Type B pancreatic cell (in vitro differentiated cells): ENCODE results near the gene GCA. TPM values are rescaled to one million over a fixed set of nuclear protein-coding genes. Genes with fewer than 3 reads are reported as not detected.
A peak's percentile ranks its signal among the peaks of the same experiment; 100 is the strongest.

Experiments
- DNase-seq: peaks from one replicate; pipeline ENCODE4 v3.0.0; 2021; ENCODE audit warnings: mixed read lengths; ENCODE audit not compliant: unreplicated experiment; ENCODE audit errors: extremely low spot score
- H3K27ac Mint-ChIP-seq: 2 replicates; pipeline ENCODE4 v1.8.0; 2021; ENCODE audit warnings: mild to moderate bottlenecking, mixed read lengths
- H3K27me3 Mint-ChIP-seq: 2 replicates; pipeline ENCODE4 v1.8.0; 2021; ENCODE audit warnings: mixed read lengths
- H3K36me3 Mint-ChIP-seq: 2 replicates; pipeline ENCODE4 v1.8.0; 2021; ENCODE audit warnings: mixed read lengths
- H3K4me1 Mint-ChIP-seq: one replicate; pipeline ENCODE4 v1.8.0; 2021; ENCODE audit warnings: mixed read lengths; ENCODE audit not compliant: unreplicated experiment
- H3K4me3 Mint-ChIP-seq: 2 replicates; pipeline ENCODE4 v1.8.0; 2021; ENCODE audit warnings: mild to moderate bottlenecking, mixed read lengths
- H3K9me3 Mint-ChIP-seq: 2 replicates; pipeline ENCODE4 v1.8.0; 2021; ENCODE audit warnings: mixed read lengths
- total RNA-seq: library from RNA; stranded (reverse); gene quantifications from 2 replicates; pipeline ENCODE4 v1.2.1, GENCODE V29; 2021; ENCODE audit warnings: low replicate concordance
- TF ChIP-seq, protein P1 (sequence below): fragments of 200-600 bp; sonication (generic); conservative IDR thresholded peaks from 2 replicates; pipeline ENCODE4 v1.5.0; 2021; ENCODE audit warnings: antibody characterized with exemption, mild to moderate bottlenecking

The GCA gene
- total RNA-seq, 1 donor from 2014 or later: 21.1 TPM

GRCh38 chr2:162320864-162321517, 22.9 kb upstream of the GCA start:
- DNase-seq: no peak
- TF ChIP-seq, protein P1, sequence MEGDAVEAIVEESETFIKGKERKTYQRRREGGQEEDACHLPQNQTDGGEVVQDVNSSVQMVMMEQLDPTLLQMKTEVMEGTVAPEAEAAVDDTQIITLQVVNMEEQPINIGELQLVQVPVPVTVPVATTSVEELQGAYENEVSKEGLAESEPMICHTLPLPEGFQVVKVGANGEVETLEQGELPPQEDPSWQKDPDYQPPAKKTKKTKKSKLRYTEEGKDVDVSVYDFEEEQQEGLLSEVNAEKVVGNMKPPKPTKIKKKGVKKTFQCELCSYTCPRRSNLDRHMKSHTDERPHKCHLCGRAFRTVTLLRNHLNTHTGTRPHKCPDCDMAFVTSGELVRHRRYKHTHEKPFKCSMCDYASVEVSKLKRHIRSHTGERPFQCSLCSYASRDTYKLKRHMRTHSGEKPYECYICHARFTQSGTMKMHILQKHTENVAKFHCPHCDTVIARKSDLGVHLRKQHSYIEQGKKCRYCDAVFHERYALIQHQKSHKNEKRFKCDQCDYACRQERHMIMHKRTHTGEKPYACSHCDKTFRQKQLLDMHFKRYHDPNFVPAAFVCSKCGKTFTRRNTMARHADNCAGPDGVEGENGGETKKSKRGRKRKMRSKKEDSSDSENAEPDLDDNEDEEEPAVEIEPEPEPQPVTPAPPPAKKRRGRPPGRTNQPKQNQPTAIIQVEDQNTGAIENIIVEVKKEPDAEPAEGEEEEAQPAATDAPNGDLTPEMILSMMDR: no peak
- peaks cover 6% of the 10 kb centered on the region for H3K27me3 Mint-ChIP-seq
- peaks cover 4% of the 10 kb centered on the region for H3K9me3 Mint-ChIP-seq
- H3K27ac Mint-ChIP-seq: peak overlapping the region; percentile 28
- no peaks in the 10 kb centered on the region for H3K36me3 Mint-ChIP-seq
- peaks cover 6% of the 10 kb centered on the region for H3K4me1 Mint-ChIP-seq
- no peak overlapping the region for H3K4me3 Mint-ChIP-seq

GRCh38 chr2:162324953-162325352, 19.0 kb upstream of the GCA start:
- H3K36me3 Mint-ChIP-seq: no peaks in the 10 kb centered on the region
- H3K9me3 Mint-ChIP-seq: no peaks in the 10 kb centered on the region
- no peak overlapping the region for H3K4me3 Mint-ChIP-seq
- TF ChIP-seq, protein P1: no peak
- DNase-seq: no peak
- no peak overlapping the region for H3K27ac Mint-ChIP-seq
- no peaks in the 10 kb centered on the region for H3K4me1 Mint-ChIP-seq
- H3K27me3 Mint-ChIP-seq: no peaks in the 10 kb centered on the region

- Mint-ChIP-seq H3K9me3 (no peaks in the 10 kb centered on the region), H3K4me1 (no peaks in the 10 kb centered on the region), H3K4me3 (no peak overlapping the region), H3K36me3 (no peaks in the 10 kb centered on the region), H3K27ac (no peak overlapping the region), H3K27me3 (no peaks in the 10 kb centered on the region)
- DNase-seq: no peak
- TF ChIP-seq, protein P1: peak; percentile 72
Observed at GRCh38 chr2:162327134-162327769, 16.7 kb upstream of the GCA start.

- no peak for DNase-seq
- Mint-ChIP-seq H3K9me3 (no peaks in the 10 kb centered on the region), H3K27me3 (no peaks in the 10 kb centered on the region), H3K27ac (no peak overlapping the region), H3K36me3 (no peaks in the 10 kb centered on the region), H3K4me1 (no peaks in the 10 kb centered on the region), H3K4me3 (no peak overlapping the region)
- TF ChIP-seq, protein P1: no peak
Observed at GRCh38 chr2:162327806-162328205, 16.1 kb upstream of the GCA start.

DNA sequence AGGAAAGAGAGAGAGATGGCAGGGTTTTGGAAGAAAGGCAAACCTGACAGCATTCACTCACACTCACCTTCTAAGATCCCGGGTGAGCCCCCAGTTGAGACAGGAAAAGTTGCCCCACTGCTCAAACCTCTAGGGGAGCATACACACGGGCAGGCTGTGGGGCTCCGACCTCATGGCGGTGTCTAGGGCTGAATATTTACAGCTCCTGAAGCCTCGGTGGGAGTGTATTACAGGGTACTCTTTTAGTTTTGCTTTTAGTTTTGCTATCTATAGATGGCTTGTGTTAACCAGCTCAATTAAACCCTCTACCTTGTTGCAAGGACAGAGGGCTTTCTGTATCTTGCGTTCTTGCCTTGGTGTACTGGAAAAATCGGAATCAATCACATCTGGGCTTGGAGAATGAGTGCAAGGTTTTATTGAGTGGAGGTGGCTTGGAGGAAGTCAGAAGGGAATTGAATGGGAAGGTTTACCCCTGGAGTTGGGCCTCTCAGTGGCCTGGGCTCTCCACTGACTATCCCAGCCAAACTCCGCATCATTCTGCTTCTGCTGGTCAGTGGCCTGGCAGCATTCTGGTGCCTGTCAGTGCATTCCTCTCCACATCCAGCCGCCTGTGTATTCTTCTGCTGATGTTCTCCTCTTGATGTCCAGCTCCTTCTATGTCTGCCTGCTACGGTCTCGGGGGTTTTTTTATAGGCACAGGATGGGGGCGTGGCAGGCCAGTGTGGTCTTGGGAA, 15.3 kb upstream of the GCA start:
- H3K4me3 Mint-ChIP-seq: no peak overlapping the region
- H3K9me3 Mint-ChIP-seq: no peaks in the 10 kb centered on the region
- H3K27ac Mint-ChIP-seq: no peak overlapping the region
- no peak for DNase-seq
- TF ChIP-seq, protein P1: no peak
- H3K36me3 Mint-ChIP-seq: no peaks in the 10 kb centered on the region
- no peaks in the 10 kb centered on the region for H3K27me3 Mint-ChIP-seq
- H3K4me1 Mint-ChIP-seq: no peaks in the 10 kb centered on the region
